Measurements from ENCODE around the gene TRMT10B.
A peak's percentile ranks its signal among the peaks of the same experiment; 100 is the strongest.

GRCh38 chr9:37753489-37754190 lies at the start of gene TRMT10B:
- TF ChIP-seq CTCF (IDR thresholded peaks at IDR 0.05 in 4 of 5, conservative IDR thresholded peaks at IDR 0.05 in 1 of 5): peak in 1 of 5 experiments; percentile 25
- TF ChIP-seq POLR2A (IDR thresholded peaks at IDR 0.05): peak in 1 of 2 donors; percentile 32
